ENCODE results near the gene CMIP. TPM values are rescaled to one million over a fixed set of nuclear protein-coding genes. Genes with fewer than 3 reads are reported as not detected.

The CMIP gene
- total RNA-seq, 4 donors from 2014 or later = 40.0 to 69.6 (median 47.0) TPM

DNA sequence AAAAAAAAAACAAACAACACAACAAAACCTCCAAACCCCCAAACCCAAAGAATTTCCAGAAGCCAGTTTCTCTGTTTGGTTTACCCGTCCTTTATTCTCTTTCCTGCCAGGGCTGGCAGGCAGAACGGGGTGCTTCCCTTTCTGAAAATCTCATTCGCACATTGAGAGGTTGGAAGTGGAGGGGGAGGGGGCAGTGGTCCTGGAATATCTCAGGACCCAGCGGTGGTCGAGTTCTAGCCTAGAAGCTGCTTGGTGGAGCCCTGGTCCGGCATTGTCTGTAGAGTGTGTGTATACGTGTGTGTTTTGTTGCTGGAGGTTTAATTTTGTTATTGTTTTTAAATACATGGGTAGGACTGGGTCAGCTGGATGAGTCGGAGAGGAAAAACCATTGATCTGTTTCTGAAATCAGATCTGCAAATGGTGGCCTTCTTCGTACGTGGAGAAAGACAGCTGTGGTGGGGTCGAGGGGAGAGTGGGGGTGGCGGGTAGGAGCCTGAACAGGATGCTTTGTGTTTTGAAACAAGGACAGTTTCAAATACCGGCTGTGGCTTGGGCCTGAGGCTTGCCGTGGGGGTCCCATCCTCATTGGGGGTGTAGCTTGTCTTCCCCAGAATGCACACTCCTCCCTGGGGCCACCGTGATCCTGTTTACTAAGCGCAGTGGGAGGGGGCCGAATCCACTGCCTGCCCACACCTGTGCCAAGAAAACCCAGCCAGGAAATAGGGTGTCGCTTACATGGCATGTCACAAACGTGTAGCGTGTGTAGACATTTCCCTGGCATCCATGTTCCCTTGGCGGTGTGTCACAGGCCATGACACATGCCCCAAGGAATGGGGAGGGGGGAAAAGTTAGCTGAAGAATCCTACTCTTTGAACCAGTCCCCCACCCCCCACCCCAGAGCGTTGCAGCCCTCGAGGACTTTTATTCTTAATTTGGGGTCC lies 1.6 kb downstream of the CMIP start:
- no peaks in the 10 kb centered on the region for H3K36me3 ChIP-seq
- no peaks in the 10 kb centered on the region for H3K9me3 ChIP-seq
- in situ Hi-C loops (cut with MboI; ENCODE audit: low pct_ligation_motif_present in 1 of 4, low pct_unique_long_range_greater_than_20kb in 1 of 4, low sequenced_read_pairs in 3 of 4) (no loop called here), intact Hi-C loops (cut with DNase I; ENCODE audit: low total_unique reads) (no loop called here)
- DNase-seq = peak; percentile 61
- H3K27me3 ChIP-seq = no peaks in the 10 kb centered on the region
- TF ChIP-seq EP300 (IDR thresholded peaks at IDR 0.05; ENCODE audit: low read depth) (no peak), POLR2AphosphoS5 (IDR thresholded peaks at IDR 0.05) (peak in 2 of 3 donors; percentile 46 to 54), POLR2A (IDR thresholded peaks at IDR 0.05) (peak; percentile 53)
- TF ChIP-seq, protein P1, sequence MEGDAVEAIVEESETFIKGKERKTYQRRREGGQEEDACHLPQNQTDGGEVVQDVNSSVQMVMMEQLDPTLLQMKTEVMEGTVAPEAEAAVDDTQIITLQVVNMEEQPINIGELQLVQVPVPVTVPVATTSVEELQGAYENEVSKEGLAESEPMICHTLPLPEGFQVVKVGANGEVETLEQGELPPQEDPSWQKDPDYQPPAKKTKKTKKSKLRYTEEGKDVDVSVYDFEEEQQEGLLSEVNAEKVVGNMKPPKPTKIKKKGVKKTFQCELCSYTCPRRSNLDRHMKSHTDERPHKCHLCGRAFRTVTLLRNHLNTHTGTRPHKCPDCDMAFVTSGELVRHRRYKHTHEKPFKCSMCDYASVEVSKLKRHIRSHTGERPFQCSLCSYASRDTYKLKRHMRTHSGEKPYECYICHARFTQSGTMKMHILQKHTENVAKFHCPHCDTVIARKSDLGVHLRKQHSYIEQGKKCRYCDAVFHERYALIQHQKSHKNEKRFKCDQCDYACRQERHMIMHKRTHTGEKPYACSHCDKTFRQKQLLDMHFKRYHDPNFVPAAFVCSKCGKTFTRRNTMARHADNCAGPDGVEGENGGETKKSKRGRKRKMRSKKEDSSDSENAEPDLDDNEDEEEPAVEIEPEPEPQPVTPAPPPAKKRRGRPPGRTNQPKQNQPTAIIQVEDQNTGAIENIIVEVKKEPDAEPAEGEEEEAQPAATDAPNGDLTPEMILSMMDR (IDR thresholded peaks at IDR 0.05) = no peak
- 4% methylated on average over 5 to 23 of the region's 23 CpGs for WGBS, 2 donors (ENCODE audit: low coverage in 1 of 2)
- peak overlapping the region; percentile 85 to 96 (median 90) for H3K4me3 ChIP-seq
- H3K4me1 ChIP-seq = peaks cover 23 to 52% (median 44%) of the 10 kb centered on the region in 4 donors
- peak overlapping the region; percentile 89 to 95 (median 94) for H3K27ac ChIP-seq

DNA sequence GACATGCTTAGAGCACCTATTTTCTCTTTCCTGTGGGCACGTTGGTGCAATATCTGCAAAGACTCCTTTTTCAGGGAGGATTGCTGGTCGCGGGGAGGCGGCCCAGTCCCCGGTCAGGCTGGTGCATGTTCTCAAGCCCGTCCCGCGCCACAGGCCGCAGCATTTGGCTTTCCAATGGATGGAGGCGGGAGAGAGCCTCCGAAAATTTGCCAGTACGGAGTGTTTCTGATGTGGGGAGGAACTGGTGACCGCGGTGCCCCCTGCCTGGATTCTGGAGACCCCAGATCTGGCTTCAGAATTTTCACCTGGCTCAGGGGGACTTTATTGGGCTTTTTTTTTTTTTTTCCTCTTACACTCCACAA lies 2.3 kb downstream of the CMIP start:
- DNase-seq = no peak
- in situ Hi-C loops (cut with MboI; ENCODE audit: low pct_ligation_motif_present in 1 of 4, low pct_unique_long_range_greater_than_20kb in 1 of 4, low sequenced_read_pairs in 3 of 4) = no loop called here
- H3K27me3 ChIP-seq = no peaks in the 10 kb centered on the region
- H3K9me3 ChIP-seq = no peaks in the 10 kb centered on the region
- peak overlapping the region; percentile 4 to 94 (median 85) for H3K4me3 ChIP-seq
- TF ChIP-seq POLR2AphosphoS5 (IDR thresholded peaks at IDR 0.05) (no peak), POLR2A (IDR thresholded peaks at IDR 0.05) (no peak), EP300 (IDR thresholded peaks at IDR 0.05; ENCODE audit: low read depth) (no peak)
- TF ChIP-seq, protein P1 (IDR thresholded peaks at IDR 0.05) = no peak
- intact Hi-C loops (cut with DNase I; ENCODE audit: low total_unique reads) = no loop called here
- 16 to 24% methylated on average over 5 to 14 of the region's 14 CpGs for WGBS, 2 donors (ENCODE audit: low coverage in 1 of 2)
- no peaks in the 10 kb centered on the region for H3K36me3 ChIP-seq
- H3K4me1 ChIP-seq = peaks cover 29 to 59% (median 50%) of the 10 kb centered on the region in 4 donors
- H3K27ac ChIP-seq = peak overlapping the region; percentile 89 to 95 (median 94)

DNA sequence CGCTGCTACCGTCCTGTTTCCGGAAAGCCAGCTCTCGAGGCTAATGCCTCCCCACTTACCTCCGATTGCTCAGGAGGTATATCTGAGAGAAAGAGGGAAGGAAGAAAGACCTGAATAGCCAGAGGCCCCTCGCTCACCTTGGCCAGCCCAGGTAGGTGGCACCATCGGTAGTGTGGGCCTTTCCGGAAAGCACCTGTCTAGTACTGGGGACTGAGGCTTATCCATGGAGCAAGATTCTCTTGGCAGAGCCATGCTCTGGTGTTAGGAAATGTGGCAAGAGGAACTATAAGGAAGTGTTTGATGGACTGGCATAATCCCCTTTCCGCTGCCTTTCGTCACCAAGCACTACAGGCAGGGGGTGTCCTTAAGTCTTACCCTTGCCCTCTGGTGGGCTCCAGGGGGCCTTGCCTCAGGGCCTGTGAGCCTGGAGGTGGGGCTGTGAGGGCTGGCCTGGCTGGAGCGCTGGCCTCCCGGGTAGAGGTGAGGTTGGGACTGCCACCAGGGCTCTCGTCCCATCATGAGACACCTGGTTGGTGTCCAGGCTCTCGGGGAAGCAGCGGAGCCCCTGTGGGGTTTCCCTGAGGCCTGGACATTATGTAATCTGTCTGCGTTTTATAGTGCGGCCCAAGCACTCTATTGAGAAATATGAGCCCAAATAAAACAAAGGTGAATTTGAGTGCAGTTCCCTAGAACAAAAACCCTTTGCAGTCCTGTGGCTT lies 2.9 kb downstream of the CMIP start:
- 40 to 43% methylated on average over 1 to 17 of the region's 17 CpGs for WGBS, 2 donors (ENCODE audit: low coverage in 1 of 2)
- in situ Hi-C loops (cut with MboI; ENCODE audit: low pct_ligation_motif_present in 1 of 4, low pct_unique_long_range_greater_than_20kb in 1 of 4, low sequenced_read_pairs in 3 of 4) (no loop called here), intact Hi-C loops (cut with DNase I; ENCODE audit: low total_unique reads) (no loop called here)
- H3K27ac ChIP-seq = peak overlapping the region; percentile 89 to 95 (median 94)
- H3K4me3 ChIP-seq = peak overlapping the region in 3 of 4 donors; percentile 85 to 94 (median 85)
- H3K27me3 ChIP-seq = no peaks in the 10 kb centered on the region
- TF ChIP-seq, protein P1 (IDR thresholded peaks at IDR 0.05) = peak in 1 of 5 experiments; percentile 22
- no peak for TF ChIP-seq EP300 (IDR thresholded peaks at IDR 0.05; ENCODE audit: low read depth)
- peak; percentile 62 for TF ChIP-seq POLR2A (IDR thresholded peaks at IDR 0.05)
- peak in 2 of 3 donors; percentile 2 to 84 for TF ChIP-seq POLR2AphosphoS5 (IDR thresholded peaks at IDR 0.05)
- peaks cover 36 to 65% (median 56%) of the 10 kb centered on the region in 4 donors for H3K4me1 ChIP-seq
- H3K9me3 ChIP-seq = no peaks in the 10 kb centered on the region
- peak; percentile 55 for DNase-seq
- H3K36me3 ChIP-seq = no peaks in the 10 kb centered on the region

Measured in transverse colon (tissue), 4 donors.